ENCODE measurements around the gene ELN.
"Not testable (repeated sequence)": the region's sequence is repeated elsewhere in the genome, so short reads cannot be mapped to it uniquely, and the experiment has no call there.

Gene ELN

GRCh38 chr7:74001150-74001494 lies 26.9 kb upstream of the ELN start:
- no peak for DNase-seq (ENCODE audit: low spot score)

DNA sequence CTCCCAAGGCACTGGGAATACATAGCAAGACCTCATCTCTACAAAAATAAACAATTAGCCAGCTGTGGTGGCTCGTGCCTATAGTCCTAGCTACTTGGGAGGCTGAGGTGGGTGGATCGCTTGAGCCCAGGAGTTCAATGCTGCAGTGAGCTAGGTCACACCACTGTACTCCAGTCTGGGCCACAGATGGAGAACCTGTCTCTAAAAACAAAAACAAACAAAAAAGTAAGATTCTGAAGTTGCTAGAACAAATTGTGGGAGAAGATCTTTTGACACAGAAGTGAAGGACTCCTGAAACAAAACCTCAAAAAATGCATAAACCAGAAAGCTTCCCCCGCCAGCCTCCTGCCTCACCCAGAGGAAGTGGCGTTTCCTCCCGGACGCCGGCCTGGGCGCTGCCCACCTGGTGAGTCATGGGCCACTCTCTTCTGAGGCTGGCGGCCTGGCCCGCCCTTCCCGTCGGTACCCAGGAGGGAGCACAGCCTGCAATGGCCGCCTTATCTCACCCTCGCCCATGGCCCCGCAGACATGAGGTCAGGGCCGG lies 25.4 kb upstream of the ELN start:
- peak; percentile 84 for DNase-seq (ENCODE audit: low spot score)

DNA sequence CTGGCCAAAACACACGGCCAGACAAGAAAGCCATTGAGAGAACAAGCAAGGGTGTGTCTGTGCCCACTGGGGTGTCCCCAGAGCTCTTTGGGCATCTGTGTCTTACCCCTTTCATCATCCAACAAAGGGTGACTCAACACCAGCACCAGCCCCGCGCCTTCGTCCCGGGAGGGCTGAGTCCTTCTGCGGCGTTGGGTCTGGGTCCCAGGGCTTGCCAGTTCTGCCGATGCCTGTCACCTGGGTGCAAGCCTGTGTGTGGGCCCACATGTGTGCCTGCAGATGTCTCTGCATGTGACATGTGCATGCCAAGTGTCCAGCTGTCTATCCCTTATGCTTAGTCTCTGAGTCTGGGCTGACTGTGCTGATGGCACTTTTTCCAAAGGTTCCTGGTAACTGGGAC lies 24.4 kb upstream of the ELN start:
- DNase-seq (ENCODE audit: low spot score), result no peak

DNA sequence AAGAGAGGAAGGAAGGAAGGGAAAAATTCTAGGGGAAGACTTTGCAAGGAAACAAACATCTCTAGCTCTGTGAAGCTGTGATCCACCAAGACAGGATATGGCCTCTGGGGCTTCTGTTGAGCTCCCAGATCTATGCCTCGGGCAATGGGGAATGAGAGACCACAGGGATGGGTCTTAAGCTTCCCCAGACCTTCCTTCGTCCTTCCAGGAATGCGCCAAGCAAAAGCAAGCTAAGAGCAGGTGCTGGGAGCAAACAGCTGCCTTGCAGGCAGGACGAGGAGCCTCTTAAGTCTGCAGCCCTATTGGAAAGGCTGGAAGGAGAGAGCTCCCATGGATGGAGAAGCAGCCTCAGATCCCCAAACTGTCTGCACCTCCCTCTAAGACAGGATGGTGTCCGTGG lies 21.9 kb upstream of the ELN start:
- DNase-seq (ENCODE audit: low spot score), result no peak

GRCh38 chr7:74006451-74007241 lies 21.3 kb upstream of the ELN start:
- DNase-seq (ENCODE audit: low spot score), result no peak

- DNase-seq (ENCODE audit: low spot score), result no peak
Measured at GRCh38 chr7:74007242-74007567, 20.8 kb upstream of the ELN start.

GRCh38 chr7:74008687-74009086 lies 19.3 kb upstream of the ELN start:
- no peak for DNase-seq (ENCODE audit: low spot score)

DNA sequence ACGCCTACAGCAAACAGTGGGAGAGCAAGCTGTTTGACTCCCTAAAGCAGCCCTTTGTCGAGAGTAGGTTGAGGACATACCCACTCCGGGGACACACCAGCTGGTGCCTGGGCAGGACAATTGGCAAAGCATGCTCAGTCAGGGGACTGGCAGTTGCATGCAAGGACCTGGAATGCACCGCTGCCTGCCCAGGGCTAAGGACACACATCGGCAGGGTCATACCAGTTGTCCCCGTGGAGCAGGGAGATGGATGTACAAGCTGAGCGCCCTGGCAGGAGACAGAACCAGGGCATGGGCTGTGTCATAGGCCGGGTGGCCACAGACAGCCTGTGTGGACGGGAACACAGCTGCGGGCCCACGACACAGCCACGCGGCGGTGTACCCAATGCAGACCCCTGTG lies 18.3 kb upstream of the ELN start:
- DNase-seq (ENCODE audit: low spot score), result no peak

DNA sequence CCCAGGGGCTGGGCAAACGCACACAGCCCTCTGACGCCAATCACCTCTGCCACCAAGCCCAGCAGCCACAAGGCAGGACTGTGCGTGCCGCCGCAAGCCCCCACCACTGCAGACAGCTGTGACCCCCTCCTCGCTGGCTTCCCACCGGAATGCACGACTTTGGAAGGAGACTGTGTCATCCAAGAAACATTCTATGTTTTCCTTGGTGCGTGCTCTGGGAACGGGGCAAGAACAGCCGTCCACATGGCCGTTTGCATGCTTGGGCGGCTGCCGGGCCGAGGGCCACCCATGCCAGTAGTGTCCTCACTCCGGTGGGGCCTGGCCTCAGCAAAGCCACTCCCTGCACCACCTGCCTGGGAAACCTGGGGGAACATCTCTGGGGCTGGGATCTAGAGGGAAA lies 17.6 kb upstream of the ELN start:
- DNase-seq (ENCODE audit: low spot score), result peak; percentile 65

DNA sequence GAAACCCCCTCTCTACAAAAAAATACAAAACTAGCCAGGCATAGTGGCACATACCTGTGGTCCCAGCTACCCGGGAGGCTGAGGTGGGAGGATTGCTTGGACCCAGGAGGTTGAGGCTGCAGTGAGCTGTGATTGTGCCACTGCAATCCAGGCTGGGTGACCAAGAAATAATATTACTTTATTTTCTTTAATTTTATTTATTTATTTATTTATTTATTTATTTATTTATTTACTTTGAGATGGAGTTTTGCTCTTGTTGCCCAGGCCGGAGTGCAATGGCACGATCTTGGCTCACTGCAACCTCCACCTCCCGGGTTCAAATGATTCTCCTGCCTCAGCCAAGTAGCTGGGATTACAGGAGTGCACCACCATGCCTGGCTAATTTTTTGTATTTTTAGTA lies 16.6 kb upstream of the ELN start:
- DNase-seq (ENCODE audit: low spot score), result not testable (repeated sequence)

DNA sequence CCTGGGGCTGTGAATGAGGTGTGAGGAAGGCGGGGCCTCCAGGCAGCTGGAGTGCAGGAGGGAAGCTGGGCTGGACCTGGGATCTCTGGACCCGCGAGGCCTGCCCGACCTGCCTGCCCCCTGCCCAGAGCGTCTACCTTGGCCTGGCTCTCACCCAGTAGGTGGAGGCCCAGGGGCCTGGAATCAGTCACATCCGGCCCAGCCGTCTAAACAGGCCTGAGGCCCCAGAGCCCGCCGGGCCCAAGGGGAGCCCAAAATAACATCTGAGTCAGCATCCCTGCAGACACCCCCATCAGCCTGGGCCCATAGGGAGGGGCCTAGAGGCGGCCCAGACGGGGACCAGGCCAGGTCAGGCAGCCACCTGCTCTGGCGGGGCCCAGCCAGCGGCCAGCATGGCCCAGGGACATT lies 15.1 kb upstream of the ELN start:
- no peak for DNase-seq (ENCODE audit: low spot score)

DNA sequence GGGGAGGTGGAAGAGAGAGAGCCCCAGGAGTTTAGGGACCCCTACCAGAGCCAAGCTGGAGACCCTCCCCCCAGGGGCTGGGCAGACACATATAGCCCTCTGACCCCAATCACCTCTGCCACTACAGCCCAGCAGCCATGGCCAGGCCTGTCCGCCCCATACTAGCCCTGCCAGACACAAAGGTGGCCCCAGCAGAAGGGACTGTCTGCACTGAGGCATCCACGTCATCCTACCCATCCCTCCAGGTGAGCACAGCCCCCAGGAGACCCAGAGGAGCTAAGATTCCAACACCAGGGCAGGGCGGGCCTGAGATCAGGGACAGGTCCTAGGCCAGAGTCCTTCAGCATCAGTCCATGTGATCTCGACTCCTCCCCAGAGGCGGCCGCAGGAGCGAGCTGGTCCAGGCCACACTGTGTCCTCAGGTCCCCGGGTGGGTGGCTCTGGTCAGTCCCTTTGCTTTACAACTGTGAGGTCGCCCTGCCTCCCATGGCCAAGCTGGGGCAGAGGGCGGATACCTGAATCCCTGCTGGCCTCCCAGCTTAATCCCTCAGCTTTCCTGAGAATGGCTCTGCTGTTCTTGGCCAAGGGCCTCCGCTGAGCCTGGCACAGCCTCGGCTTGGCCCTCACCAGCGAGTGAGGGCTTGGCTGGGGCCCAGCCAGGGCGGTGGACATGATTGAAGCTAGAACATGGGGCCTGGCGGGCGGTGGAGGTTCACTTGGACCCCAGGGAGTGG lies 14.3 kb upstream of the ELN start:
- DNase-seq (ENCODE audit: low spot score), result no peak

DNA sequence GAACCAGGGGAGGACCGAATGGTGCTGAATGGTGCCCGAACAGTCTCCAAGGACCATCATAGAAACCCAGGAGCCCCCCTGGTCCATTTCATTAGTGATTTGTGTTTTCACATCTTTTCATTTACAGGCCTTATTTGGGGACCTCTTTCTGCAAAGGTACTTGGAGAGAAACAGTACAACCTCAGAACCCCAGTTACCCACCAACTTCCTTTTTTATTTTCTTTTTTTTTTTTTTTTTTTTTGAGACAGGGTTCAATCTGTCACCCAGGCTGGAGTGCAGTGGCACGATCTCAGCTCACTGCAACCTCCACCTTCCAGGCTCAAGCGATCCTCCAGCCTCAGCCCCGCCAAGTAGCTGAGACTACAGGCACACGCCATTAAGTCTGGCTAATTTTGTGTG lies 13.0 kb upstream of the ELN start:
- DNase-seq (ENCODE audit: low spot score), result no peak

DNA sequence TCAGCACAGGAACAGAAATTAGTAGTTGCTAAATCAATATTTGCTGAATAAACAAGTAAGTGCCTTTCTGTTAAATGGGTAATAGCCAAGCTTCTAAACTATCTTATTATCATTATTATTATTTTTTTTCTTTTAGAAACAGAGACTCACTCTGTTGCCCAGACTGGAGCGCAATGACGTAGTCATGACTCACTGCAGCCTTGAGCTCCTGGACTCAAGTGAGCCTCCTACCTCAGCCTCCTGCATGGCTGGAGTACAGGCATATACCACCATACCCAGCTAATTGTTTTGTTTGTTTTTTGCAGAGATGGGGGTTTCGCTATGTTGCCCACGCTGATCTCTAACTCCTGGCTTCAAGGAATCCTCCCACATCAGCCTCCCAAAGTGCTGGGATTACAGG lies 12.3 kb upstream of the ELN start:
- no peak for DNase-seq (ENCODE audit: low spot score)

GRCh38 chr7:74017125-74017524 lies 10.8 kb upstream of the ELN start:
- DNase-seq (ENCODE audit: low spot score), result no peak

- DNase-seq (ENCODE audit: low spot score), result no peak
Measured at GRCh38 chr7:74018246-74018895, 9.6 kb upstream of the ELN start.

GRCh38 chr7:74019149-74019548 lies 8.8 kb upstream of the ELN start:
- no peak for DNase-seq (ENCODE audit: low spot score)

DNA sequence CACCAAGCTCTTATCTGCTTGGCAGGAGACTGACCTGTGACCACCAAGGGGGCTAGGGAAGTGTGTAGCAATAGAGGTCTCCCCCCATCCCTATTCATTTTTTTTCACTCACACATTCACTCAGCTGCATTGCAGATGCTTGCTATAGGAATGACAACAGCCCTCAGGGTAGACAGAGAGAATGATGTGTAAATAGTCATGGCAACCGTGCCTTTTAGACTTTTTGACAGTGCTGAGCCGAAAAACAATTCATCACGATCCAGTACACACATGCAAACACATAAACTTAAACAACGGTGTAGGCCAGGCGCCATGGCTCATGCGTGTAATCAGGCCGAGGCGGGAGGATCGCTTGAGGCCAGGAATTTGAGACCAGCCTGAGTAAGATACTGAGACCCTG lies 7.6 kb upstream of the ELN start:
- no peak for DNase-seq (ENCODE audit: low spot score)

DNA sequence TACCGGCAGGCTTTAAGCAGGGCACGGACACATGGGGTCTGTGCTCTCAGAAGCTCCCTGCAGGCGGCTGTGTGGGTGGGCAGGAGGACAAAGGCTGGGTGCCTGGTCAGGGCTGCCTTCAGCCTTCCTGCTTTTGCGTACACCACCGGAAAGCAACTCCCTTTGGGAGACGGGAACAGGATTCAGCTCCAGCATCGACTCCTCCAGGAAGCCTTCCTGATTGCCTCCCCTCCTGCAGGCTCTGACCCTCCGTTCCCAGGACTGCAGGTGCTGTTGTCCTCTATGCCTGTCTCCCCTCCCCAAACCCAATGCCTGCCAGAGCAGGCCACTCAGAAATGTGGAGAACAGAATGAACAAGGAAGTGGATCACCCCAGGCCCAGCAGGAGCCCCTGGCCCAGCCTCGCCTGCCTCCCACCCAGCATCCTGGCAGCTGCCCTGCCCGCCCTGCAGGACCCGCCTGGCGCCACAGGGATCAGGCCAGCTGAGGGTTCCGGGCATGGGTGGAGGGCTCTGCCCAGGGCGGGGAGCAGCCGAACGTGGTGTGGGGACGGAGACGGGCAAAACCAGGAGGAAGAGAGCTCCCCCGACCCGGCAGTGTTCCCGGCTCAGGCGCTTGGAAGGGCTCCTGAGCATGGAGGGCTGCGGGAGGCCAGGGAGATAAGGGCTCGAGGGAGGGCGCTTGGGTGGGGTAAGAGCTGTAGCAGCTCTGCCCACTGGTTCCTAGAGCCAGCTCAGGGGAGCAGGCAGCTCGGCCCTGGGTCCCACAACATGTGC lies 6.2 kb upstream of the ELN start:
- DNase-seq (ENCODE audit: low spot score), result no peak

DNA sequence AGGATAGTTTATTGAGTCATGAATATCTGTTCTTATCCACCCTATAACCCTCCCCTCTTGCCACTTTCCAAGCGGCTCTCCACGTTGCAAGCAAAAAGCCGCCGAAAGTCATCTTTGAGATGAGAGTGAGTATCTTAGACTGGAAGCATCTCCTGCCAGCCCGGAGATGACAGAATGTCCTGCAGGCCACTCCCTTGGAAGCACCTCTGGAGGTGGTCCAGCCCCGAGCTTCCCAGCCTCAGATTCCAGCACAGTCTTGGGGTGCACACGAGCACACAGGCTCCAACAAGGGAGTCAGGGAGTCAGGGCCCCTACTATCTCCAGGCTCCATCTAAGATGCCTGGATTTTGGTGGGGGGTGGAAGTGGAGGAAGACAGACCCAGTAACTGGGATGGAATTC lies 5.5 kb upstream of the ELN start:
- DNase-seq (ENCODE audit: low spot score), result no peak

GRCh38 chr7:74023092-74023536 lies 4.9 kb upstream of the ELN start:
- peak; percentile 88 for DNase-seq (ENCODE audit: low spot score)

DNA sequence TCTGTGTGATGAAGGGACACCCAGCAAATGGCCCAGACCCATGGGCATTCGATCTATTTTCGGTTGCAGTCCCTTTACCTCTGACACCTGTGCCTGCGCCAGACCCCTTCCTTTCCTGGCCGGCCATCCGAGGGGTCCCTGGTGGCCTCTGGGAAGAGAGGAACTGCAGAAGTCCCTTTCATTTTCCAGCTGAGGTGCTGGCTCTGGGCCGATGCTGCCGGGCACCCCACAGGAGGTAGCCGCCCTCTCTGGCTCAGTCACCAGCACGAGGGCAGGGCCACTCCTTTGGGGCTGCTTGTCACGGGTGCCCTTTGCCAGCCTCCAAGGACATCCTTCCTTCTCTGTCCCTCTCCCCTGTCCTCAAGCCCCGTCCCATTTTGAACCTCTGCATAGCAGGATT lies 4.2 kb upstream of the ELN start:
- DNase-seq (ENCODE audit: low spot score), result no peak
